Measurements from ENCODE around the gene OPA3. TPM values are rescaled to one million over a fixed set of nuclear protein-coding genes. Genes with fewer than 3 reads are reported as not detected.

Gene OPA3
- total and polyA plus RNA-seq, 4 donors = 3.9 to 11.0 (median 7.6) TPM

DNA sequence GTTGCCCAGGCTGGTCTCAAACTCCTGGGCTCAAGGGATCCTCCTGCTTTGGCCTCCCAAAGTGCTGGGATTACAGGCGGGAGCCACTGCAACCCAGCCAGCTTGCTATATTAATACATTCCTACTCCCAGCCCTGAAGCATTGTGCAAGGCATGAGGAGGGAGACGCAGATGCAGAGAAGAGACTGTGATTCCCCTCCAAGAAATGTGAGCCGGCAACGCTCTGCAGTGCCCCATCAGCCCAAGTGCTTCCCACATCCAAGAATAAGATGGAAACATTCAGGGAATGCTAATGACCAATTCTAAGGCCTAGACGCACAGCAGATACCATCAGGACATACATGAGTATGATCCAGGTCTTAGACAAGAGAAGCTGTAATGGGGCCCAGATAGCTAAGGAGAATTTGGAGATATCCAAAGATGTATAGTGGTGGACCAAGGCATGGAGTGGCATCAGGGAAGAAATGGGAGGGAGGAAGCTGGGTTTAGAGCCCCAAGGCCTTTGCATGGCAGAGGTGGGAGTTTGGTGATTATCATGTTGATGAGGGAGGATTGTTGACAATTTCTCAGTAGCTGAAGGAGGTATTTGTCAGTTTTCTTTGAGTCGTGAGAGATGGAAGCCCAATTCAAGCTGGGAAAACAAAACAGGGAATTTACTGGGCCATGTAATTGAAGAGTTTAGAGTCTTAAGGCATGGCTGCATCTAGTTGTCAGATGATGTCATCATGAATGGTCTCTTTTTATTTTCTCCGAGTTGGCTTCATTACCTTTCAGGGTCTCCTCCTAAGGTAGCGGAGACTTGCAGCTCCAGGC, 83.5 kb downstream of the OPA3 start:
- H3K27me3 ChIP-seq (ENCODE audit: control insufficient read depth, insufficient read depth, low read length) = peaks cover 38% of the 10 kb centered on the region
- no peak overlapping the region for H3K27ac ChIP-seq (ENCODE audit: low read depth, low read length)
- H3K36me3 ChIP-seq (ENCODE audit: control insufficient read depth, insufficient read depth, low read length) = no peaks in the 10 kb centered on the region
- 49% methylated on average over 8 of the region's 8 CpGs for WGBS (ENCODE audit: insufficient coverage)
- H3K9me3 ChIP-seq (ENCODE audit: control insufficient read depth, insufficient read depth, low read length) = no peaks in the 10 kb centered on the region
- H3K4me1 ChIP-seq (ENCODE audit: control insufficient read depth, insufficient read depth, low read length) = peaks cover 33% of the 10 kb centered on the region
- no peak for DNase-seq (ENCODE audit: low read depth in 4 of 6, low spot score in 6 of 6)
- H3K4me3 ChIP-seq (ENCODE audit: low read depth, low read length) = no peak overlapping the region

DNA sequence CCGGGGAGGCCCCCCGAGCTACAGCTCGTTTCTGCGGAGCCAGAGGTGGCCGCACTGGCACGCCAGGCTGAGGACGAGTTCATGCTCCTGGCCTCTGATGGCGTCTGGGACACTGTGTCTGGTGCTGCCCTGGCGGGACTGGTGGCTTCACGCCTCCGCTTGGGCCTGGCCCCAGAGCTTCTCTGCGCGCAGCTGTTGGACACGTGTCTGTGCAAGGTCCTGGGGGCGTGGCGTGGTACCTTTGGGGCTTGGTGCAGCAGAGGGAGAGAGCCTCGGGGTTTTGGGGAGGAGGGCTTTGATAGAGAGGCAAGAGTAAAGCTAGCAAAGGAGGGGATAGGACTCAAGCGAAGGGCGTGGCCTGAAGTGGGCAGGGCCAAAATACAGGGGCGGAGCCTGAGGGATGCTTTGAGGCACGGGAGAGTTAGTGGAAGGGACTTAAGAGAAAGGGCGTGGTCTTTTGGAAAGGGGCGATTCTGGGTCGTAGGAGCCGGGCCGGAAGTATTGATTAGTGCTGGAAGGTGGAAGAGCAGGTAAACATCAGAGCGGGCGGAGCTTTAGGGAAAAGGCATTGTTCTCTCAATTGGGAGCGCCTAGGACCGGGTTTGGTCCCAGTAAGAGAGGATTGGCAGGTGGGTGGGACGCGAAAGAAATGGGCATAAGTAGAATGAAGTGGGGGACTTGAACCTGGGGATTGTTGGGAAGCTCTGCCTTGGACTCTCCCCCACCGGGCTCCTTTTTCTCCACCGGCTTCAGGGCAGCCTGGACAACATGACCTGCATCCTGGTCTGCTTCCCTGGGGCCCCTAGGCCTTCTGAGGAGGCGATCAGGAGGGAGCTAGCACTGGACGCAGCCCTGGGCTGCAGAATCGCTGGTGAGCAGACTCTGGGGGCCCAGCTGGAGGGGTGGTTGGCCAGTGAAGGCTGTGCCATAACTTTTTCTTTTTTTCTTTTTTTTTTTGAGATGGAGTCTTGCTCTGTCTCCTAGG, 85.1 kb downstream of the OPA3 start:
- Histone ChIP-seq H3K4me1 (ENCODE audit: control insufficient read depth, insufficient read depth, low read length) (peaks cover 33% of the 10 kb centered on the region), H3K27ac (ENCODE audit: low read depth, low read length) (no peak overlapping the region), H3K27me3 (ENCODE audit: control insufficient read depth, insufficient read depth, low read length) (peaks cover 38% of the 10 kb centered on the region), H3K9me3 (ENCODE audit: control insufficient read depth, insufficient read depth, low read length) (no peaks in the 10 kb centered on the region), H3K4me3 (ENCODE audit: low read depth, low read length) (no peak overlapping the region), H3K36me3 (ENCODE audit: control insufficient read depth, insufficient read depth, low read length) (peaks cover 4% of the 10 kb centered on the region)
- peak in 2 of 6 donors; percentile 38 to 41 for DNase-seq (ENCODE audit: low read depth in 4 of 6, low spot score in 6 of 6)
- 8% methylated on average over 37 of the region's 37 CpGs for WGBS (ENCODE audit: insufficient coverage)

DNA sequence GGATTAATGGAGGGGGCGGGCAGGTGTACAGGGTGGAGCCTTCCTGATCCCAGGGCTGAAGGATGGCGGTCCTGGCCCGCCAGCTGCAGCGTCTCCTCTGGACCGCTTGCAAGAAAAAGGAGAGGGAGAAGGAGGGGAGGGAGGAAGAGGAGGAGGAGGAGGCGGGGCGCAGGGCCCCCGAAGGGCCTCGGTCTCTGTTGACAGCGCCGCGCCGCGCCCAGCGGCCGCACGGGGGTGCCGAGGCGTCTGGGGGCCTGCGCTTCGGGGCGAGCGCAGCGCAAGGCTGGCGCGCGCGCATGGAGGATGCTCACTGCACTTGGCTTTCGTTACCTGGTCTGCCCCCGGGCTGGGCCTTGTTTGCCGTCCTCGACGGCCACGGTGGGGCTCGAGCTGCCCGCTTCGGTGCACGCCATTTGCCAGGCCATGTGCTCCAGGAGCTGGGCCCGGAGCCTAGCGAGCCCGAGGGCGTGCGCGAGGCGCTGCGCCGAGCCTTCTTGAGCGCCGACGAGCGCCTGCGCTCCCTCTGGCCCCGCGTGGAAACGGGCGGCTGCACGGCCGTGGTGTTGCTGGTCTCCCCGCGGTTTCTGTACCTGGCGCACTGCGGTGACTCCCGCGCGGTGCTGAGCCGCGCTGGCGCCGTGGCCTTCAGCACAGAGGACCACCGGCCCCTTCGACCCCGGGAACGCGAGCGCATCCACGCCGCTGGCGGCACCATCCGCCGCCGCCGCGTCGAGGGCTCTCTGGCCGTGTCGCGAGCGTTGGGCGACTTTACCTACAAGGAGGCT, 86.0 kb downstream of the OPA3 start, which contains the start of gene PPM1N:
Gene PPM1N, plus strand, starts transcription at position 33 of the 785 bp plus-strand sequence. Its CDS starts 30 bp downstream, at position 63.
- peaks cover 38% of the 10 kb centered on the region for H3K27me3 ChIP-seq (ENCODE audit: control insufficient read depth, insufficient read depth, low read length)
- whole genome bisulfite sequencing (ENCODE audit: insufficient coverage) = under 1% methylated on average over 87 of the region's 89 CpGs

DNA sequence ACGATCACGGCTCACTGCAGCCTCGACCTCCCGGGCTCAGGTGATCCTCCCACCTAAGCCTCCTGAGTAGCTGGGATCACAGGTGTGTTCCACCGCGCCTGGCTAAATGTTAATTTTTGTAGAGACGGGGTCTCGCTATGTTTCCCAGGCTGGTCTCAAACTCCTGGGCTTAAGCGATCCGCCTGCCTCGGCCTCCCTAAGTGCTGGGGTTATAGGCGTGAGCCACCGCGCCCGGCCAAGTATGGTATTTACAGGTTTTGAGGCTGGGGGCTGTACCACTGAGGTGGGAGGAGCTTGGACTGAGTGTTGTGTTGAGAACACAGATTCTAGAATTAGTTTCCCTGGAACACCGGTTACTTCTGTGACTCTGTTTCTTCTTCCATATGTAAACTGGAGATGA, 86.8 kb downstream of the OPA3 start:
- no peak overlapping the region for H3K4me3 ChIP-seq (ENCODE audit: low read depth, low read length)
- WGBS (ENCODE audit: insufficient coverage) = 13% methylated on average over 15 of the region's 16 CpGs
- peaks cover 38% of the 10 kb centered on the region for H3K27me3 ChIP-seq (ENCODE audit: control insufficient read depth, insufficient read depth, low read length)
- H3K4me1 ChIP-seq (ENCODE audit: control insufficient read depth, insufficient read depth, low read length) = peaks cover 40% of the 10 kb centered on the region
- H3K36me3 ChIP-seq (ENCODE audit: control insufficient read depth, insufficient read depth, low read length) = peaks cover 15% of the 10 kb centered on the region
- H3K9me3 ChIP-seq (ENCODE audit: control insufficient read depth, insufficient read depth, low read length) = no peaks in the 10 kb centered on the region
- DNase-seq (ENCODE audit: low read depth in 4 of 6, low spot score in 6 of 6) = peak in 1 of 6 donors; percentile 12
- H3K27ac ChIP-seq (ENCODE audit: low read depth, low read length) = no peak overlapping the region

More for the DNA sequence above, 86.0 kb downstream of the OPA3 start, which contains the start of gene PPM1N:
- H3K27ac ChIP-seq (ENCODE audit: low read depth, low read length) = peak within 1 kb of the TSS; percentile 33
- peak in 1 of 6 donors; percentile 17 for DNase-seq (ENCODE audit: low read depth in 4 of 6, low spot score in 6 of 6)
- no peaks in the 10 kb centered on the region for H3K9me3 ChIP-seq (ENCODE audit: control insufficient read depth, insufficient read depth, low read length)
- peak within 1 kb of the TSS; percentile 43 for H3K4me3 ChIP-seq (ENCODE audit: low read depth, low read length)
- peaks cover 10% of the 10 kb centered on the region for H3K36me3 ChIP-seq (ENCODE audit: control insufficient read depth, insufficient read depth, low read length)
- peaks cover 33% of the 10 kb centered on the region for H3K4me1 ChIP-seq (ENCODE audit: control insufficient read depth, insufficient read depth, low read length)

DNA sequence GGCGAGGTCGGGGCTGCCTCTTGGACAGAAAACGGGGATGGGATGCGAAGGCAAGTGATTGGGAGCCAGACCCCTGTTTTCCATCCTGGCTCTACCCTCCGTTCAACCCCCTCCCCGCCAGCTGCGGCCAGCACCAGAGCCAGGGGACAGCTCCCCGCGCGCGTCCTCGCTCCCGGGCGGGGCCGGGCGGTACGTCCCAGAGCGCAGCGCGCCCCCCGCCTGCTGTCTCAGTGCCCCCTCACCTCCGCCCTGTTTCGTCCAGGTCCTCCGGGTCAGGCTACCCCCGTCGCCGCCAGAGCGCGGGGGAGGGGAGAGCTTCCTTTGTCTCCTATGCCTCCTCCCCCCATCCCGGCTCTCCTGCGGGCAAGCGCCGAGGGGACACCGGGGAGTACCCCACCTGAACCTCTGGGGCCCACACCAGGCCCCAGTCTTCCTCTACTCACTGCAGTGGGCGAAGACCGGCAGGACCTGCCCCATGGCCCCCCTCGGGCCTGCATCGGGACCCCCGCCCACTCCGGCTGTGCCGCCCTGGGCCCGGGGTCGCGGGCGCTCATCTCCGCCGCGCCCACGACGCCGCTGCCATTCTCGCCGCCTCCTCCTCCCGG, 88.2 kb downstream of the OPA3 start:
- Histone ChIP-seq H3K27ac (ENCODE audit: low read depth, low read length) (no peak overlapping the region), H3K27me3 (ENCODE audit: control insufficient read depth, insufficient read depth, low read length) (peaks cover 32% of the 10 kb centered on the region), H3K4me1 (ENCODE audit: control insufficient read depth, insufficient read depth, low read length) (peaks cover 47% of the 10 kb centered on the region), H3K4me3 (ENCODE audit: low read depth, low read length) (peak overlapping the region; percentile 73), H3K36me3 (ENCODE audit: control insufficient read depth, insufficient read depth, low read length) (peaks cover 23% of the 10 kb centered on the region), H3K9me3 (ENCODE audit: control insufficient read depth, insufficient read depth, low read length) (no peaks in the 10 kb centered on the region)
- 0% methylated on average over 54 of the region's 54 CpGs for WGBS (ENCODE audit: insufficient coverage)
- DNase-seq (ENCODE audit: low read depth in 4 of 6, low spot score in 6 of 6) = peak in 2 of 6 donors; percentile 67 to 68

DNA sequence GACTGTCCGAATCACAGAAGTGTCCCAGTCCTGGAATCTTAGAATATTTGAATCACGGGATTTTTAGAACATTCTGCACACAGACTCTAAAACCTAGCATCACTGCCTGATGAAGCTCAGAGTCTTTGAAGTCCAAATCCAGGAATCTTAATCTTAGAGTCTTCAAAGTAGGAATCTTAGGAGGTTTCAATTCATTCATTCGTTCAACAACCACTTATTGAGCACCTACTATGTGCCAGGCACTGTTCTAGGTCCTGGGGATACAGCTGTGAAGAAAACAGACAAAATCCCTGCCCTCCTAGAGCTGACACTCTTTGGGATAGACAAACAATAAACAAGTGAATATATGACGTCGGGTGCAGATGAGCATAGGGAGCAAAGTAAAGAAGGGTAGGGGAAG, 89.4 kb downstream of the OPA3 start:
- 92% methylated on average over 4 of the region's 5 CpGs for WGBS (ENCODE audit: insufficient coverage)
- peaks cover 47% of the 10 kb centered on the region for H3K4me1 ChIP-seq (ENCODE audit: control insufficient read depth, insufficient read depth, low read length)

DNA sequence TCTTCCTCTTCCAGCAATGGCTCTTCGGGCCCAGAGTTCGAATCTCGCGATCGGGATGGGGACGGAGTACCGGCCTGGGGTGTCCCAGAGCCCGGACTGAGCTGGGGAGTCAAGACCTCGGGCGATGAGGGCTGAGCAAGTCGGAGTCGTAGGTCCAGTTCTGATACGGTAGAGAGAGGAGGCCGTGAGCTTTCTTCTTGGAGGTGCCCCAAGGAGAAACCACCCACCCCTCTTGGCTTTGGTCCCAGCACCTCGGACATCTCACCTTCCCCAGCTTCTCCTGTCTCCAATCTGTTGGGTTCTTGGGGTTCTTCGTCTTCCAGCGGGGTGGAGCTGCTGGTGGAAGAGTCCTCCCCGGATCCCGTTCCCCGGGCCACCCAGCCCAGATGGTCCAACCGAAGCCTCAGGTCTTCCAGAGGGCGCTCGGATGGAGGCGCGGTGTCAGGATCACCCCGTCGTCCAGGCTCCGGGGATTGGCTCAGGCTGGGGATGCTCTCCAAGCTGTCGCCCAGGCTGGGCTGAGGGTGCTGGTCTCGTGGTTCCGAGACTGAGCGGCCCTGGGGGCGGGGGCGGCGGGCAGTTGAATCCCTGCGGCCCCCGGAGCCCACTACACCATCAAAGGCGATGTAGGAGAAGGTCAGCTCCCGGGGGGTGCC, 90.2 kb downstream of the OPA3 start:
- peaks cover 18% of the 10 kb centered on the region for H3K27me3 ChIP-seq (ENCODE audit: control insufficient read depth, insufficient read depth, low read length)
- H3K4me1 ChIP-seq (ENCODE audit: control insufficient read depth, insufficient read depth, low read length) = peaks cover 44% of the 10 kb centered on the region
- DNase-seq (ENCODE audit: low read depth in 4 of 6, low spot score in 6 of 6) = peak in 1 of 6 donors; percentile 5
- no peaks in the 10 kb centered on the region for H3K9me3 ChIP-seq (ENCODE audit: control insufficient read depth, insufficient read depth, low read length)
- no peak overlapping the region for H3K4me3 ChIP-seq (ENCODE audit: low read depth, low read length)
- 95% methylated on average over 28 of the region's 39 CpGs for WGBS (ENCODE audit: insufficient coverage)
- peaks cover 34% of the 10 kb centered on the region for H3K36me3 ChIP-seq (ENCODE audit: control insufficient read depth, insufficient read depth, low read length)
- H3K27ac ChIP-seq (ENCODE audit: low read depth, low read length) = no peak overlapping the region

More for the DNA sequence above, 89.4 kb downstream of the OPA3 start:
- peaks cover 26% of the 10 kb centered on the region for H3K27me3 ChIP-seq (ENCODE audit: control insufficient read depth, insufficient read depth, low read length)
- no peaks in the 10 kb centered on the region for H3K9me3 ChIP-seq (ENCODE audit: control insufficient read depth, insufficient read depth, low read length)
- H3K4me3 ChIP-seq (ENCODE audit: low read depth, low read length) = no peak overlapping the region
- H3K36me3 ChIP-seq (ENCODE audit: control insufficient read depth, insufficient read depth, low read length) = peaks cover 30% of the 10 kb centered on the region
- no peak for DNase-seq (ENCODE audit: low read depth in 4 of 6, low spot score in 6 of 6)
- no peak overlapping the region for H3K27ac ChIP-seq (ENCODE audit: low read depth, low read length)

DNA sequence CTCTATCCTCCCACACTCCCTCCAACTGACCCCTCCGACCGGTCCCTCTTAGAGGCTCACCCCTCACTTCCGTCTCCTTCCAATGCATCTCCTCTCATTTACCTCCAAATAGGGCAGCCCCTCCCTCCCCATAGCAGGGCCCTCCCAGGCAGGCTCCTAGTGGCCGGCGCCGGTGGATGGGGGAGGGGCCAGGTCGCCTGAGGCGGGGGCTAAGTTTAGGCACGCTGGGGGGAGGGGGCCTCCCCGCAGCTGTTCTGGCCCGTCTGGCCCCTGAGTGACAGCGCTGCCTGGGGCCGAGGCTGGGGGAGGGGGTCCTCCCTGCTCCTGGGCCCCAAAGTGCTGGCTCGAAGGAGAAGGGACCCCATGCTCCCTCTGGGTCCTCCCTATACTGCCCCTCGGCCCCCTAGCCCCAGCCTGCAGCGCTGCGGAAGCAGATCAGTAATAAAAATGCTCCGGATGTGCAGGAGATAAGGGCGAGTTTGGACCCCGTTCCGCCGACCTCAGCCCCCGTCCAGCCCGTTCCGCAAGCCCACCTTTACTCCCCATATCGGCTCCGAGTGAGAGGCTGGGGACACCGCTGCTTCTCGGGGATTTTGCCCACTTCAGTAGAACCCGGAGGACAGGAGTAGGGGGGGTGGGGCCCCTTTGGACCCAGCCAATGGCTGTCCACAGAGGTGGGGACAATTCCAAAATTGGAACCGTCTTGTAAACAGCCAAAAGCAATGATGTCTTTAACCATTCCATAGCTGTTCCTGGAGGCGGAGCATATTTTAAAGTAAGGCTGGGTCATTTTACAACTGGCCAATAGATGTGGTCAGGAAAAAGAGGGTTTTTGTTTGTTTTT, 91.8 kb downstream of the OPA3 start:
- peak overlapping the region; percentile 46 for H3K4me3 ChIP-seq (ENCODE audit: low read depth, low read length)
- no peaks in the 10 kb centered on the region for H3K9me3 ChIP-seq (ENCODE audit: control insufficient read depth, insufficient read depth, low read length)
- H3K36me3 ChIP-seq (ENCODE audit: control insufficient read depth, insufficient read depth, low read length) = peaks cover 49% of the 10 kb centered on the region
- peak overlapping the region; percentile 6 for H3K27ac ChIP-seq (ENCODE audit: low read depth, low read length)
- peaks cover 30% of the 10 kb centered on the region for H3K4me1 ChIP-seq (ENCODE audit: control insufficient read depth, insufficient read depth, low read length)
- 10% methylated on average over 18 of the region's 32 CpGs for WGBS (ENCODE audit: insufficient coverage)
- peak in 1 of 6 donors; percentile 56 for DNase-seq (ENCODE audit: low read depth in 4 of 6, low spot score in 6 of 6)
- peaks cover 2% of the 10 kb centered on the region for H3K27me3 ChIP-seq (ENCODE audit: control insufficient read depth, insufficient read depth, low read length)

Data from spinal cord (tissue), 10 donors.